SK-N-DZ (cell line): ENCODE results near the gene CLCN5.
"Not testable (repeated sequence)": the region's sequence is repeated elsewhere in the genome, so short reads cannot be mapped to it uniquely, and the experiment has no call there.

Source experiments
- DNase-seq: peaks from one replicate; pipeline ENCODE4 v3.0.0-alpha.2; 2015; ENCODE audit warnings: low spot score

Gene CLCN5

DNA sequence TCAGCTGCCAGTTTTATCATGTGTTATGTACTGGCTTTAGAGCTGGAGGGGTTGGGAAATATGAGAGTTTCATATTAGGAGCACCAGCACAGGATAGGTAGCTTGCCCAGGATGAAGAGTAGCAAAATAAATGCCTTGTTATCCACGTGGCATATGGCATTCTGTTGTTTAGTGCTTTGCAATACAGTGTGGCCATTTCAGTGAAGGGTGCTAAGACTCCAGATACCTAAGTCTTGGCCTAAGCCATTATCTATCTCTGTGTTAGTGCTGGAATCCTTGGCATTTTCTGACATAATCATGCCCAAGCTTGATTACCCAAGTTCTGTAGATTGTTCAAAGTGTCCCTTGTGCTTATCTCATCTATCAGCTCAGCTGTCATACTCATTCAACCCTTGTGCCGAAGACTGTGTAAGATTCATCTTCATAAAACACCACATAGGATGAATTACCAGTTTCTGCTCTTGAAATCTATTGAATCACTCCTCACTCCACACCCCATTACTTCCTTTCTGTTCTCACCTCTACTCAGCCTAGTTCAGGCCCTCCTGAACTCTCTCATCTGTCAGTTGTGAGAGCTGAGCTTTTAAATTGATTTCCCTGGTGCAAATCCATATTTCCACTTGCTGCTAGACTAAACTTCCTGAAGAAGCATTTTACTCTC lies 73.5 kb downstream of the CLCN5 start:
- DNase-seq = no peak

- DNase-seq = no peak
Measured at GRCh38 chrX:49996474-49996873, 74.1 kb downstream of the CLCN5 start.

- no peak for DNase-seq
Measured at GRCh38 chrX:49999087-49999486, 76.7 kb downstream of the CLCN5 start.

GRCh38 chrX:50000937-50001542 lies 78.6 kb downstream of the CLCN5 start:
- DNase-seq = no peak

DNA sequence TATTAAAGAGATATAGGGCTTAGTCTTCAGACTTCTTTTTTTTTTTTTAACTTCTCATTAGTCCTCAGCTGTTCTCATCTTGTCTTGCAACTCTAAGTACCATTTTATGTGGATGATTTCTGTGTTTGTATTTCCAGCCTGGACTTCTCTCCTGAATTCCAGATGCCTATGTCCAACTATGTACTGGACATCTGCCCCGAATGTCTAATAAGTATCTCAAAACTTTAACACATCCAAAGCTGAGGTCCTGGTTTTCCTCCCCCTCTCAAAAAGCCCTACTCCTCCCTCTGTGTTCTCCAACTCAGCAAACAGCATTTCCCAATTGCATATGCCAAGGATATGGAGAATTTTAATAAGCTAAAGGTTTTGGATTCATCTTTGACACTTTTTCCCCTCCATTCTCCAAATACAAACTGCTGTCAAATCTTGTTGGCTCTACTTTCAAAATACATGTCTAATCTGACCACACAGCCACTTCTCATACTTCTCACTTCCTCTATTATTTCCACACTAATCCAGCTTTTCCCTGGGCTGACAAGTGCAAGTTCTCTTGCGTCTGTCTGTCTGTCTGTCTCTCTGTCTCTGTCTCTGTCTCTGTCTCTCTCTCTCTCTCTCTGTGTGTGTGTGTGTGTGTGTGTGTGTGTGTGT lies 79.8 kb downstream of the CLCN5 start:
- no peak for DNase-seq

- no peak for DNase-seq
Measured at GRCh38 chrX:50003467-50003866, 81.1 kb downstream of the CLCN5 start.

DNA sequence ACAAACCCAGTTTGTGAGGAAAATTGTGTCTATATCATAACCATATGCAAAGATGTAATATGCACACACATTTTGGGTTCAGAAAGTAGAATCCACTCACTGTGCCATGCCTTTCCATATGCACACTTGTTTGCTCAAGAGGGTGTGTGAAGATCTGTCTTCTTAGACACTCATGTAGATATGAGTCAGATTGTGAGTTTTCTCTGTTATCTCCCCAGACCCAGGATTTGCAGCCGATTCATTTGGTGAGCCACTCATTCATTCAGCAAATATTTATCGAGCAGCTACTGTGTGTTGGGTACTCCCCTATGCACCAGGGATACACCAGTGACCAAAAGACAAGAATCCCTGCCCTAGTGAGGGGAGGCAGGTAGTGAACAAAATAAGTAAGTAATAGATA lies 81.5 kb downstream of the CLCN5 start:
- no peak for DNase-seq

DNA sequence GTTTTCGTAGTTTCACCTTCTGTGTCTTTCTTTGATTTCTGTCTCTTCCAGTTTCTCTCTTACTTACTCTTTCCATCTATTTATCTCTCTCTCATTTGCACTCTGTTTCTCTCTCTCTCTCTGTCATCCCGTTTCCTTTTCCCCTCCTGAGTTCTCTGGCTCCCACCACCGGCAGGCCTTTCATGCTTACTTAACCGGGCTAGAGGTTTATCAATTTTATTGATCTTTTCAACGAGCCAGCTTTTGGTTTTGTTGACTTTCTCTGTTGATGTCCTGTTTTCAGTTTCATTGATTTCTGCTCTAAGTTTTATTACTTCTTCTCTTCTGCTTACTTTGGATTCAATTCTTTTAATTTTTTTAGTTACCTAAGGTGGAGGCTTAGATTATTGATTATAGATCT lies 103.2 kb downstream of the CLCN5 start:
- DNase-seq = not testable (repeated sequence)

DNA sequence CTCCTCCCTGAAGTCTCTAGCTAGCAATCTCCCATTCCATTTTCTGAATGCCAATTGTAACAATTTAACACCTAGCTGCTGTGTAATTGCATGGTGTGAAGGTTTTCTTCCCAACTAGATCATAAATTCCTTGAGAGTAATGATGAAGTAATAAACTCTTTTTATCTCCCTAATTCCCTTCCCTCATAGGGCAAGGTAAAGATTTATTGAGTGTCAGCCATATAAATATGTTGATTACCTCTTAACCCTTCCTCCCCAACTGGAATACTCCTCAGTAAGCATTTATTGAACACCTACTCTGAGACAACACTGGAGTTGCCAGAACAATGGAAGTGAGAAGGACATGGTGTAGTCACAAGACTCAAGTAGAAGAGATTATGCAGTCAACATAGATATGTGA lies 112.7 kb downstream of the CLCN5 start:
- no peak for DNase-seq

DNA sequence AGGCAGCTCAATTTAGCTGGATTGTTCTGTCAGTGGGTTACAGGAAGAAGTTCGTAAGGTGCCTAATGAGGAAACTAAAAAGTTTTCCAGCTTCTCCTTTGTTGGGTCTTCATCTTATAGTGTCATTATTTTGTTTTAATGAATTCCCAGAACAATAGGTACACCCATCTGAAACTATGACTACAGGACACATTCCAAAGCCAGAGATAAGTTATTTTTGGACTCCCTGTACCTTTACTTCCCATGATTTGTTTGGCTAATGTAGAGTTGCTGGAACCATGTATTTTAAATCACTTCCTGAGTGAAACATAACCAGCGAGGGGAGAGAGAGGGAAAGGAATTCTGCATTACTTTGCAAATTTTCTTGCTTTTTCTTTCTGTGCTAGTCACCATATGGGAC lies 114.0 kb downstream of the CLCN5 start:
- no peak for DNase-seq

DNA sequence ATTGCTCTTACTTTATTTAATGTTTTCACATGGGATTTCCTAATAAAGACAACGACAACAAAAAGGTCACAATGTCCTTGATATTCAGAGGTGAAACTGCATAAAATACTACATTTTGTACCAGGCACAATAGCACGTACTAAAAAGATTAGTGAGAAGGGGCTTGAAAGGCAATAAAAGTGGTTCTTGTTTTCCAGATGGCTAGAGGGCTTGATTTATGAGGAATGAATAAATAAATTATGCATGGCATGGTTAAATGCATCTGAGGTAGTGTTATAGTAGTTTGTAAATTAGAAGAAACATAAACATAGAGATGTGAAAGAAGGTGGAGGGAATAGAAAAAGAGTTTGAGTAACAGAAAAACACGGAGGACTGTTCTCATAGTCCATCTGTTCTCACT lies 123.4 kb downstream of the CLCN5 start:
- no peak for DNase-seq

- DNase-seq = no peak
Measured at GRCh38 chrX:50049228-50049627, 126.8 kb downstream of the CLCN5 start.

GRCh38 chrX:50054147-50054546 lies 131.8 kb downstream of the CLCN5 start:
- no peak for DNase-seq

DNA sequence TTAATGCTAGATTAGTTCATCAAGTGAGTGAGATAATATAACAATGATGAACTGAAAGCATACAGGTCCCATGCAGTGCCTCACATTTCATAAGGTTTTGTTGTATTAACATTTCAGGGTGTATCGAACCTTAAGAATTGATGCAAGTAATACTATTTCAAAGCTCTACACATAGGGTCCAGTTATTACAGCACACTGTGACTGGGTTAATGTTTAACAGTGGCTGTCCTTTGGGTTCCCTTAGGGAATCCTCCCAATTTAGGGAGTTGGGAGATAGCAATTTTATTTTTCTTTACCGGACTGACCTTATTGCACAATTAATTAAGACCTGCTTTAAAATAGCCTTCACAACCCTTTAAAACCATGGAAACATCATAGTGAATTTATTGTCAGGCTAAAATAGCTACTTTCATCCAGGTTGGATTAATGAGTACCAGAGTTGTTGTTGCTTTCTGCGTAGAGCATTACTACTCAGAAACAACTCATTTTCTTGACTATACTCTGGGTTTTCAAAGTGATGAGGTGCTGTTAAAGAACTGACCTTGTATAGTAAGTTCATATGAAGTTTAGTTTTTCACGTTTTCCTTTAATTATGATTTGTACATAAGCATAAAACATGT lies 144.0 kb downstream of the CLCN5 start:
- DNase-seq = no peak

DNA sequence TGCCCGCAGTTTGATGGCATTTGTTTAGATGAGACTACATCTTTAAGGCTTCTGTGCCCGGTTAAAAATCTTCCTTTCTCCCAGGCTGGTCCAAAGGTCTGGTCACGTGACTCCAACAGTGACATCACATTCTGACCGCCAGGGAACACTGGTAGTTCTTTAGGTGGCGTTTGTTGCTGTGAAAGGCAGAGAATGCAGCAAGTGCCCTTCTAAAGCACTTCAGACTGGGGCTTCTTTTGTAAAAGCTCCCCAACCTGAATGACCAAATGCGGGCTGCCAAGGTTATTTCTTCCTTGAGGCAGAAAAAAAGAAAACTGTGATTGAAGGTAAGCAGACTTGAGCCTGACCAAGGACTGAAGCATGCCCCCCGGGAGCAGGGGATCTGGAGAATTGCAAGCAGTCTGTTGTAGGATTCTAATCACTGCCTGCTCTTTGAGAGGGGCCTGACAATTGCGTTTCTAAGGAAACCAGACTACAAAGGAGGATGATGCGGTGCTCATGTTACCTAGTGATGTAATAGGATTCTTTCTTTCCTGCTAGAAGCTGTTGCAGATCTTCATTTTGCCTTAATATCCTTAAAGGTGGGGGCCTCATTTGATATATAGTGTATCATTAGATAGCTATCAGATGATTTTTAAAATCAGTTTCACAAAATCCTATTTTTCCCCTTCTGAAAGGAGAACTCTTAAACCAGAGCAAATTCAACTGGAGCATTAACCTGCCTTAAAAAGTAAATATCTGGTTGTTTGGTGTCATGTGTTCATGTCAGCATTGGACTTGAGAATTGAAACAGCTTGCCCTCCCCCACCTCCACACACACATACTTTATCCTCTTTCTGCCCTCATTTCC lies 145.3 kb downstream of the CLCN5 start:
- DNase-seq = peak; percentile 88

DNA sequence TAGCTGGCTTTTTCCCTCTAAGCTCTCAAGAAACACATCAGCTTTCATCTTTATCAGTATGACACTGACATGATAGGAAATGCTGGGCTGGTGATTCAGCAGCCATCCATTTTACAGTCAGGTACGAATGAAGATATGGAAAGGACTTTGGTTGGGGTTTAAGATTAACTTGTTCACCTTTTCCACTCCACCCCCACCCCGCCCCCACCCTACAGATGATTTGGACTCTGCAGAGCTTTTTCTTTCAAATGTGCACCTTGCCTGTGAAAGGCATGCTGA lies 145.8 kb downstream of the CLCN5 start:
- no peak for DNase-seq

DNA sequence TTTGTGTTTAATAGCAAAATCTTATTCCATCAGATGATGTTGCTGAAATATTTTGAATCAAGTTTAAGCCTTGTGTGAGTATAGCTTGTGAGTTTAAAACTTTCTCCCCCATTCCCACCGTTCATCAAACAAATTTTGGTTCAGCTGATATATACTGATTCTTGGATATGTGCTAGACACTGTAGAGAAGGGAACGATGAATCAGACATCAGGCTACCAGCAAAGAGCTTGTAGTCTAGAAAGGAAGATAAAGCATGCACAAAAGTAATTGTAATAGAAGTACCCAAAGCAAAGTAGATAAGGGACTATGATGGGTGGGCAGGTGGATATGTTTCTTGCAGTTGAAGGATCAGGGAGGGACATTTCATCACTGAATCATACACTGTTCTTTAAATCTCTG lies 146.5 kb downstream of the CLCN5 start:
- no peak for DNase-seq

GRCh38 chrX:50071494-50071893 lies 149.1 kb downstream of the CLCN5 start:
- DNase-seq = no peak

- no peak for DNase-seq
Measured at GRCh38 chrX:50072110-50072509, 149.7 kb downstream of the CLCN5 start.

DNA sequence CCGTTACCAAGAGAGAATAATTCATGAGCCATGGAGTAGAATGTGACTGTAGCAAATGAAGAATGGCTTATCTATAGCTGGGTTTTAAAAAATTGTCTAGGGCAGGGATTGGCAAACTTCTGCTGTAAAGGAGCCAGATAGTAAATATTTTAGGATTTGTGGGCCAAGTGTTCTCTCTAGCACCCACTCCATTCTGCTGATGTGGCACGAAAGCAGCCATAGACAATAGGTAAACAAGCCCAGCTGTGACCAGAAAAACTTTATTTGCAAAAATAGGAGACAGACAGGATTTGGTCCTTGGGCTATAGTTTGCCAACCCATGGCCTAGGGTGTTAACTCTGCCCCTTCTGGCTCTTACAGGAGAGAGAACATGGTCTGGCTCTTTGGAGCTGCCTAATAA lies 151.2 kb downstream of the CLCN5 start:
- no peak for DNase-seq

DNA sequence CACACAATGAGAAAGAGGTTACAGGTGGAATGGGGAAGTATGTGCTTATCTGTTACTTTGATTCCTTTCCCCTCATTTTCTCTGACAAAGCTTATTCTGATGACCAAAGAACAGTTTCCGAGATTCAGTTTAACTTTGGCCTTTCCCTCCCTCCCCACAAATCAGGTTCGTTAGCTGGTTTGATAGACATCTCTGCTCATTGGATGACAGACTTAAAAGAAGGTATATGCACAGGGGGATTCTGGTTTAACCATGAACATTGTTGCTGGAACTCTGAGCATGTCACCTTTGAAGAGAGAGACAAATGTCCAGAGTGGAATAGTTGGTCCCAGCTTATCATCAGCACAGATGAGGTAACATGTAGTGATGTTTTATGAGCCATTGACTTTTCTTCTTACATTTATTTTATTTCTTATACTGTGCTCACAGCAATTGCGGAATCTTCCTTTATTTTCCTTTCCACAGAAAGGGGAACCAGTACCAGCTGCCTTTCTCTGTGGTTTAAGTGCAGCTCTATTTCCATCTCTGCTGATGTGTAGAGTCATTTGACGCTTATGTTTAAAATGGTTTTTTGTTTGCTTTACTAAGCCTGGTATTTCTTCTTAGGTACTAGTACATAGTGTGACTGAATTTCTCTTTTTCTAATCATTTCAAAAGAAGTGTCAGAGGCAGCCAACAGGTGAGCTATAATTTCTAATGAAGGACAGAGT lies 153.4 kb downstream of the CLCN5 start:
- no peak for DNase-seq
